OCI-LY1 (cell line): ENCODE data around the gene PATJ.

Experiments
- H2AFZ ChIP-seq: fragments of 200-600 bp; sonication (generic), shearing (Covaris generic); 2 replicates; pipeline ENCODE4 v1.6.0; 2014; ENCODE audit warnings: antibody characterized with exemption, mild to moderate bottlenecking, low read length
- H3F3A ChIP-seq: fragments of 200-600 bp; sonication (generic), shearing (Covaris generic); 2 replicates; pipeline ENCODE4 v1.6.0; 2014; ENCODE audit warnings: mild to moderate bottlenecking, antibody characterized with exemption, low read length, moderate library complexity; ENCODE audit not compliant: insufficient read depth
- H3K27ac ChIP-seq: fragments of 200-600 bp; sonication (generic); 2 replicates; pipeline ENCODE4 v1.5.1; 2014; ENCODE audit warnings: low read length, mixed run types, mild to moderate bottlenecking, low read depth; ENCODE audit not compliant: poor library complexity, severe bottlenecking
- H3K27me3 ChIP-seq: fragments of 200-600 bp; sonication (generic); 2 replicates; pipeline ENCODE4 v1.6.0; 2014; ENCODE audit warnings: antibody characterized with exemption, mild to moderate bottlenecking, low read length, moderate library complexity; ENCODE audit not compliant: insufficient read depth
- H3K36me3 ChIP-seq: fragments of 200-600 bp; sonication (generic); 2 replicates; pipeline ENCODE4 v1.6.1; 2014; ENCODE audit warnings: mild to moderate bottlenecking, antibody characterized with exemption, low read length, moderate library complexity, mixed read lengths; ENCODE audit not compliant: insufficient read depth
- H3K4me1 ChIP-seq: fragments of 200-600 bp; sonication (generic); 2 replicates; pipeline ENCODE4 v1.5.1; 2014; ENCODE audit warnings: mild to moderate bottlenecking, low read length, moderate library complexity; ENCODE audit not compliant: insufficient read depth, severe bottlenecking
- H3K4me2 ChIP-seq: fragments of 200-600 bp; sonication (generic), shearing (Covaris generic); 2 replicates; pipeline ENCODE4 v1.6.1; 2014; ENCODE audit warnings: low read length
- H3K4me3 ChIP-seq: fragments of 200-600 bp; sonication (generic); 2 replicates; pipeline ENCODE4 v1.5.1; 2014; ENCODE audit warnings: low read length, low read depth, mild to moderate bottlenecking, mixed read lengths; ENCODE audit not compliant: poor library complexity, severe bottlenecking
- H3K79me2 ChIP-seq: fragments of 200-600 bp; shearing (Covaris generic); 2 replicates; pipeline ENCODE4 v1.6.1; 2016; ENCODE audit warnings: mixed run types, low read length, mixed read lengths; ENCODE audit not compliant: insufficient read depth
- H3K9ac ChIP-seq: fragments of 200-600 bp; sonication (generic), shearing (Covaris generic); 2 replicates; pipeline ENCODE4 v1.6.1; 2014; ENCODE audit warnings: mild to moderate bottlenecking, low read length, mixed read lengths
- H3K9me2 ChIP-seq: fragments of 200-600 bp; sonication (generic), shearing (Covaris generic); 2 replicates; pipeline ENCODE4 v1.6.1; 2014; ENCODE audit warnings: low read depth, mild to moderate bottlenecking, low read length, mixed read lengths
- H3K9me3 ChIP-seq: fragments of 200-600 bp; shearing (Covaris generic); 2 replicates; pipeline ENCODE4 v1.6.1; 2014; ENCODE audit warnings: low read length, mixed read lengths
- H4K20me1 ChIP-seq: fragments of 200-600 bp; sonication (generic), shearing (Covaris generic); 2 replicates; pipeline ENCODE4 v1.6.0; 2016; ENCODE audit warnings: mild to moderate bottlenecking, low read length; ENCODE audit not compliant: insufficient read depth
- EZH2 ChIP-seq: fragments of 200-600 bp; sonication (generic), shearing (Covaris generic); IDR thresholded peaks from 2 replicates; pipeline ENCODE4 v1.8.0; 2017; ENCODE audit warnings: borderline replicate concordance, mixed run types, mild to moderate bottlenecking, antibody characterized with exemption, low read length, moderate library complexity, mixed read lengths
- TF ChIP-seq, protein P1 (sequence below): fragments of 200-600 bp; sonication (generic), shearing (Covaris generic); IDR thresholded peaks from 2 replicates; pipeline ENCODE4 v1.5.1; 2017; ENCODE audit warnings: mild to moderate bottlenecking, antibody characterized with exemption, low read length, moderate library complexity, mixed read lengths

Gene PATJ

DNA sequence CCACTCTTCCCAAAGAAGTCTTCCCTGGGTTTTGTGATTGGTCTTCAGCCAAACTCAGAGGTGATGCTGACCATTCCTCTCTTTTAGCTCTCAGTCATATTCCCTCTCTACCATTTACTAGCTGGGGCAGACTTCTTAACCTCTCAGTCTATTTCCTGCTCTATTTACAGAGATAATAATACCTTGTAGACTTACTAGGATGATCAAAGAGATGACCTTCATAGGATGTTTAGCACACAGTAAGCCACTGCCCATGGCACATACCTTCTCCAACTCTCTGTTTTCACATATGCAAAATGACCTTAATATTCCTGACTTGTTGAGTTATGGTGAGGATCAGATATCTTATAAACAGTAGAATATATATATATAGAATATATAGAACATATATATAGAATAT lies 346.2 kb downstream of the PATJ start:
- Histone ChIP-seq H3K4me1 (no peaks in the 10 kb centered on the region), H3F3A (no peaks in the 10 kb centered on the region), H3K4me3 (no peak overlapping the region), H3K9me2 (no peaks in the 10 kb centered on the region), H3K4me2 (no peak overlapping the region), H4K20me1 (no peaks in the 10 kb centered on the region), H3K9ac (no peak overlapping the region), H3K36me3 (no peaks in the 10 kb centered on the region), H3K79me2 (no peaks in the 10 kb centered on the region), H3K9me3 (no peaks in the 10 kb centered on the region), H3K27ac (no peak overlapping the region), H2AFZ (no peak overlapping the region), H3K27me3 (no peaks in the 10 kb centered on the region)
- TF ChIP-seq EZH2 = no peak
- TF ChIP-seq, protein P1, sequence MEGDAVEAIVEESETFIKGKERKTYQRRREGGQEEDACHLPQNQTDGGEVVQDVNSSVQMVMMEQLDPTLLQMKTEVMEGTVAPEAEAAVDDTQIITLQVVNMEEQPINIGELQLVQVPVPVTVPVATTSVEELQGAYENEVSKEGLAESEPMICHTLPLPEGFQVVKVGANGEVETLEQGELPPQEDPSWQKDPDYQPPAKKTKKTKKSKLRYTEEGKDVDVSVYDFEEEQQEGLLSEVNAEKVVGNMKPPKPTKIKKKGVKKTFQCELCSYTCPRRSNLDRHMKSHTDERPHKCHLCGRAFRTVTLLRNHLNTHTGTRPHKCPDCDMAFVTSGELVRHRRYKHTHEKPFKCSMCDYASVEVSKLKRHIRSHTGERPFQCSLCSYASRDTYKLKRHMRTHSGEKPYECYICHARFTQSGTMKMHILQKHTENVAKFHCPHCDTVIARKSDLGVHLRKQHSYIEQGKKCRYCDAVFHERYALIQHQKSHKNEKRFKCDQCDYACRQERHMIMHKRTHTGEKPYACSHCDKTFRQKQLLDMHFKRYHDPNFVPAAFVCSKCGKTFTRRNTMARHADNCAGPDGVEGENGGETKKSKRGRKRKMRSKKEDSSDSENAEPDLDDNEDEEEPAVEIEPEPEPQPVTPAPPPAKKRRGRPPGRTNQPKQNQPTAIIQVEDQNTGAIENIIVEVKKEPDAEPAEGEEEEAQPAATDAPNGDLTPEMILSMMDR = no peak

DNA sequence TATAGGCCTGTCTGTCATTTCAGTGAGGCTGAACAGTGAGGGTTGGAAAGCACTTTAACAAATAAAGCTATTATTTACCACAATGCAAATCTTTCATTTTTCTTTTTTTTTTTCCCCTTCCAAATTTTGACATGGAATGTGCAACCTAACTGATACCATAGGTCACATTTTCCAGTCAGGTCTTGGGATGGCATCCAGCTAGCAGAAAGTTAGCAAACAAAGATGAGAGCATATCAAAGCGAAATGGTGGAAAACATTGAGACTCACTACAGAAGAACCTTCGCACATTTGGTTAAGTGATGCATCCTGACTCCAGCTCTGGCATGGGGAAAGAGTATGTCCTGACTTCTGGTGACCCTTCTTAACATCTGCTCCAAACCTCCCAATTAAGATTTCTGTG lies 347.3 kb downstream of the PATJ start:
- Histone ChIP-seq H4K20me1 (no peaks in the 10 kb centered on the region), H3K27me3 (no peaks in the 10 kb centered on the region), H3K9me2 (no peaks in the 10 kb centered on the region), H3K9ac (no peak overlapping the region), H3F3A (no peaks in the 10 kb centered on the region), H3K4me1 (no peaks in the 10 kb centered on the region), H3K27ac (no peak overlapping the region), H3K36me3 (no peaks in the 10 kb centered on the region), H3K4me3 (no peak overlapping the region), H3K9me3 (no peaks in the 10 kb centered on the region), H3K79me2 (no peaks in the 10 kb centered on the region), H2AFZ (no peak overlapping the region), H3K4me2 (no peak overlapping the region)
- no peak for TF ChIP-seq EZH2
- TF ChIP-seq, protein P1 = no peak

DNA sequence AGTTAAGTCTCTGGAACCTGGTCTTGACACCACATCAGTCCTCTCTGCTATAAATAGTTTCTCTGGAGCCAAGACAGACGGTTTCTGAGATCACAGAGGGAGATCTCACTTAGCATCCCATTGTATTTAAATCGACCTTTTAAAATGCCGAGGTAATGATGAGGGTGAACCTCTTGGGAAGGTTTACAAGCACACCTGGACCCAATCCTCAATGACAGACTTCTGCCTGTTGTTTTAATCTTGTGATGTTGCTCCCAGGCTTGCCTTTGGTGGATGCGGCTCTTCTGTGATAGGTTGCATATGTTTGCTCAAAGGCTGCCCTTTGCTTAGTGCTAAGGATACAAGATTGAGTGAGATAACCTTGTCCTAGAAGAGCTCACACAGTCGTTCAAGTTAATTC lies 347.7 kb downstream of the PATJ start:
- H3K4me2 ChIP-seq = no peak overlapping the region
- H3K4me1 ChIP-seq = no peaks in the 10 kb centered on the region
- TF ChIP-seq EZH2 = no peak
- TF ChIP-seq, protein P1 = no peak
- H3K9me3 ChIP-seq = no peaks in the 10 kb centered on the region
- no peaks in the 10 kb centered on the region for H3K79me2 ChIP-seq
- no peak overlapping the region for H3K4me3 ChIP-seq
- no peaks in the 10 kb centered on the region for H3K27me3 ChIP-seq
- no peaks in the 10 kb centered on the region for H3K9me2 ChIP-seq
- H3K27ac ChIP-seq = no peak overlapping the region
- no peaks in the 10 kb centered on the region for H3K36me3 ChIP-seq
- no peak overlapping the region for H2AFZ ChIP-seq
- no peaks in the 10 kb centered on the region for H4K20me1 ChIP-seq
- H3K9ac ChIP-seq = no peak overlapping the region
- no peaks in the 10 kb centered on the region for H3F3A ChIP-seq
